EL (cell line): ENCODE data around the gene ATP2B2.

ENCODE experiments used
- DNase-seq: peaks from one replicate; pipeline ENCODE4 v3.0.0-alpha.2; 2016

ATP2B2 gene

DNA sequence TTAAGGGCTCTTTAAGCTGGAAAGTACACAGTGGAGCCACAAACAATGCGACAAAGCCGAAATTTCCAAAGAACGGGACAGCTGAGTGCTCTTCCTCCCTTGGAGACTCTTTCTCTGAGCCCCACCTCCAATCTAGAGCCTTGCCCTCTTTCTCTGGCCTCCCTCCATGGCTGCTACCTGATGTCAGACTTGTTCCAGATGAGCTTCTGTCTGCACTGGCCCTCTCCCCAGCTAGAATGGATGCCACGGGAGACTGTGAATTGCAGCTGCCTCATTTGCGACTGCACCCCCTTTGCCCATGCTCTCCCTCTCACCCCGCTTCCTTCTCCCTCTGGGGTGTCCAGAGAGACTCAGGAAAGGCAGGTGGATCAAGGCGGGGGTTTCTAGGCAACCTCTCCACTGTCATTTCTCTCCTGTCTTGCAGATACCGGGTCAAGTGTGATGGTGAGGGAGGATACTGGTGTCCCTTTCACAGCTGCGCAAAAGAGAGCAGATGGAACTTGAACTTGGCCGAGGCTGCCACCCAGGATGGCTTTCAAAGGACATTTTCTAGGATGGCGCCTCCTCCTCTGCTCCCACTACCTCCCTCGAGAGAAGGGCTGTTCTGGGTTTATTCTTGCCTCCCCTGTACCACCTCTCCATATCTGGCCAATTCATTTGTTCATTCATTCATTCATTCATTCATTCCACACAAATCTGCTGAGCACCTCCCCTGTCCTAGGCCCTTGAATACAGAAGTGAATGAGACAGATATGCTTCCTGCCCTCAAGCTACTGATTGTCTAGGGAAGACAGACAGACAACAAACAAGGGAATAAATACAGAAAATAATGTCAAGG is 12.8 kb downstream of the ATP2B2 start:
- DNase-seq: no peak

DNA sequence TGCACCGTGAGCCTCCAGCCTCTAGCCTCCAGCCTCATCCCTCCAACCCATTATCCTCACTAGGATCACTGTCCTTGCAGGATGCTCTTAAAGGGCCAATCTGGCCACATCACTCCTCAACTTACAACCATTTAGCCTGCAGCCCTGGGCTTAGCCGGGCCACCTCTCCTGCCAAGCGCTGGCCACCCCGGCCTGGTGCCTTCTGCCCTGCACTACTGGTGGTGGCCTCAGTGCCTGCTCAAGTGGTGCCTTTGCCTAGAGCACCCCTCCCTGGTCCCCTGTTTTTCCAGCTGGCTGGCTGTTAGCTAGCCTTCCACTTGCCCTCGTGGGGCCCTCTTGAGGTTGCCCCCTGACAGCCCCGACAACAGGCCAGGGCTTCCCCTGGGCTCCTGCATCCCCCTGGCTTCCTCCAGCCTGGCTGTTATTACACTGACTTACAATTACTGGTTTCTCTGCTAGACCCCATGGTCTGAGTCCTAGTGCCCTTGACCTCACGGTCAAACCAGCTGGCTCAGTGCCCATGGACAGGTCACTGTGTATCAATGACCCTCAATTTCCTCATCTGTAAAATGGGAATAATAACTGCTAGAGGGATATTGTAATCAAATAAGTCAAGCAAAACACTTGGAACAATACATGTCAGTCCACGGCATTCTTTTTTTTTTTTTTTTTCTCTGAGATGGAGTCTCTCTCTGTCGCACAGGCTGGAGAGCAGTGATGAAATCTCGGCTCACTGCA is 15.5 kb downstream of the ATP2B2 start:
- no peak for DNase-seq

DNA sequence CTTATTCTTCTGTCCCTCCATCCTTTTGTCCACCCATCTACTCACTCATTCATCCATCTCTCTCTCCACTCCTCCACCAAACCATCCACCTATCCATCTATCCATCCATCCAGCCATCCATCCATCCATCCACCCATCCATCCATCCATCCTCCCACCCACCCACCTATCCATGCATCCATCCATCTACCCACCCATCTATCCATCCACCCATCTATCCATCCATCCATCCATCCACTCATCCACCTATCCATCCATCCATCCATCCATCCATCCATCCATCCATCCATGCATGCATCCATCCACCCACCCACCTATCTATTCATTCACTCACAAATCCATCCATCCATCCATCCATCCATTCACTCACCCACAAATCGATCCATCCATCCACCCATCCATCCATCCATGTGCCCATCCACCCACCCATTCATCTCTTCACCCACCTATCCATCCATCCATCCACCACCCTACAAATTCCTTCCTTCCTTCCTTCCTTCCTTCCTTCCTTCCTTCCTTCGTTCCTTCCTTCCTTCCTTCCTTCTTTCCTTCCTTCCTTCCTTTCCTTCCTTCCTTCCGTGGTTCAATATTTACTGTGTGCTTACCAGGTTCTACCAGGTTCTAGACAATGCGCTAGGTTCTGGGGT is 17.3 kb downstream of the ATP2B2 start:
- no peak for DNase-seq

DNA sequence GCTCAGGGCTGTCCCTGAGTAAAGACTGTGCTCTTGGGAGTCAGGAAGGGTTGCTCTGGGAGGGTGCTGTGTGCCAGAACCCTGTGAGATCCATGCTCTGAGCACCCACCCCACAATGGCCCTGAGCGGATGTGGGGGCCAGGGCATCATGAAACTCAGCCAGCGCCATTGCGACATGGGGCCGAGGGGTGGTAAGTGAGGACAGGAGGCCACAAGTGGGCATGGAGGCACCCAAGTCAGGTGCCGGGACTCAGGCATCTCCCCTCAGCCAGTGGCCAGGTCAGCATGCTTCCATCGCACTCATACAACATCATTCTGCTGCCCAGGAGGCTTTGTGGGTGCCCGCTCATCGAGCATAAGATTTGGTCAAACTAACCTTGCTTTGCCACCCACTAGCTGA is 19.6 kb downstream of the ATP2B2 start:
- no peak for DNase-seq

DNA sequence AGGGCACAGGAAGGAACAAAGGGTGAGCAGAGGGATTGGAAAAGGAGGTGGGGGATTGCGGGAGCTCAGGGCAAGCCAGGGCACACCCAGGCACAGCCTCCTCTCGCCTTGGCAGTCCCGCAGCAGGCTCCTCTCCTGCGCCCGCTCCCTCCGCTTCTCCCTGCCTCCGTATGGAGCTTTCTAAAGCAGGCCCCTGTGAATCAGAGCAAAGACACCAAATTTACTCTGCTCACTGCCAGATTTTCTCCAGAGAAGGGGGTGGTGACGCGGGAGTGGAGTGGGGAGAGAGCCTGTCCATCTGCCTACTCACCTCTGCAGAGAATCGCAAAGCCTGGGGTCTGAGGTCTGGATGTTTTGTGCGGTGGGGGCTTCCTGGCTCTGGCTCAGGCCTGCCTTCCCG is 20.0 kb downstream of the ATP2B2 start:
- DNase-seq: no peak

DNA sequence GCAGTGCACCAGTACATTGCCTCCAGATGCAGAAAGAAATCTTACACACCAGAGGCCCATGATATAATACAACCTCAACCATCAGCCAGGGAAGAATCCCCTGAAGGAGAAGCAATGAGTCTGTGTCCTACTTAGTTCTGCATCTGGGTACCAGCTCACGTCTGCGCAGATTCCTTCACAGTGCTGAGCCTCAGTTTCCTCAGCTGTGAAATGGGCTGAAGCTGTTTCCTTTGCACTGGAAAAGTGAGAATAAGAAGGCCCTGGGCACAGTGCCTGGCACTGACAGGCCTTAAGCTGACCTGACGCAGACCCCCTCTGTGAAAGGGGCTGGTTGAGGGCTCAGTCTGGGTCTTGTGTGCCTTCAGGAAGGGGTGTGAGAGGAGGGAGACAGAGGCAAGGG is 20.7 kb downstream of the ATP2B2 start:
- no peak for DNase-seq

DNA sequence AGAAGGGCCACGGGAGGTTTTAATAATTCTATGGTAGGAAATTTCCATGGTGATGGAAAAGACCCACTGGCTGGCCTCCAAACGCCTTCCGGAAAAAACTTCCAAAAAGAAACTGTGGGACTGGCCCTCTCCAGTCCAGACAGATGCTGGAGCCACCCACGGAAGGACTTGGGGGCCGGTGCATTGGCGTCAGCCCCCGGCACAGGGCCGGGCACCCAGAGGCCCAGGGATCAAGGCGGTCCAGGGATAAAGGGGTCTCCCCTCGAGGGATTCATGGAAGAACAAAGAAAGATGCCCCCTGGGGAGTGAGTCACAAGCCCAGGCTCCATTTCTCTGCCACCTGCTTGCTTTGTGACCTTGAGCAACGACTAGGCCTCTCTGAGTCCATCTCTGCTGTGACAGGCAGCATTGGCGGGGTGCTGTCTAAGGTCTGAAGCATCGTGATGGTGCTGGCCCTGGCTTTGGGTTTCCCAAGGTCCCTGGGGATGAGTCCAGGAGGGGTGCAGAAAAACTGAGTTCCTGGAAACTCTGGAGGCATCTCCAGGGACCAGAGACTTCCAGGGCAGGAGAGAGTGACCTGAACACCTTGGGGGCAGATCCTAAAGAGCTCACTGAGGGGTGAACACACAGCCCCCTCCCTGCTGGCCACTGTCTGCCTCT is 21.6 kb downstream of the ATP2B2 start:
- DNase-seq: no peak

DNA sequence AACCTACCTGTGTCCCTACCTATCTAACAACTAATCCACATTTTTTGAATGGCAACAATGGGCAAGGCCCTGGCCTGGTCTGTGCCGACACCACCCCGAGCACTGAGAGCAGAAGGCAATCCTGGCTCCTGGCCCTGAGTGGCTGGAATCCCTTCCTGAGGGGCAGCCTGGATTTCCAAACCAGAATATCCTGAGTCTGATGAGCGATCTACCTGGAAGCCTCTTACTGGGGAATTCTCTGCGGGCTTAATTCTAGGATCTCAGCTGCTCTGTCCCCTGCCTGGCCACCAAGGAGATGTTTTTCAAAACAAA is 22.1 kb downstream of the ATP2B2 start:
- DNase-seq: no peak

DNA sequence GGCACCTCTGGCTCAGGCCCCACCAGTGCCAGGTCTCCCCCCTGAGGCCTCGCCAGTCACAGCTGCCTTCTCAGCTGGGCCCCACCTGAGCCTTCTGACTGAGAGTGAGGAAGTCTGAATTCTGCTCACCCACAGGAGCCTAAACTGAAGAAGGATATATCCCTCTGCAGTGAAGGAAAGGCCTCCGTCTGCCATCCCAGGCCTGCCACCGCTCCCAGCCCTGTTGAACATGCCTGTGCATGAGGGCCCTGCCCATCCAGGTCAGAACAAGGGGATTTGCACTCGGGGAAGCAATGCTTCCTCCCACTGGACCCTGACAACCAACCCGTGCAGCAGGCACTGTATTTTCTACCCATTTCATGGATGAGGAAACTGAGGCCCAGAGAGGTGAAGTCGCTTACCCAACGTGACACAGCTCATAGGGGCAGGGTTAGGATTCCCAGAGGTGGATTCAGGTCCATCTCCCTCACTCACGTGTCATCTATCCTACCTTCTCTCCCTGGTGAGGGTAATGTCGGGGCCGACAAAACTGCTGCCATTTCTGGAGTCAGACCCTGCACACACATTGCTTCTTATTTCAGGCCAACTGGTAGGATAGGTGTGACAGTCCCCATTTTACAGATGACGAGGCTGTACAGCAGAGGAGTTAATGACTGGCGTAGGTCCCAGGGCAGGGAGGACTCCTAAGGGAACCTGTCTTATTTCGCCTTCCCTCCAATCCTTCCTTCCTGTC is 22.6 kb downstream of the ATP2B2 start:
- no peak for DNase-seq

DNA sequence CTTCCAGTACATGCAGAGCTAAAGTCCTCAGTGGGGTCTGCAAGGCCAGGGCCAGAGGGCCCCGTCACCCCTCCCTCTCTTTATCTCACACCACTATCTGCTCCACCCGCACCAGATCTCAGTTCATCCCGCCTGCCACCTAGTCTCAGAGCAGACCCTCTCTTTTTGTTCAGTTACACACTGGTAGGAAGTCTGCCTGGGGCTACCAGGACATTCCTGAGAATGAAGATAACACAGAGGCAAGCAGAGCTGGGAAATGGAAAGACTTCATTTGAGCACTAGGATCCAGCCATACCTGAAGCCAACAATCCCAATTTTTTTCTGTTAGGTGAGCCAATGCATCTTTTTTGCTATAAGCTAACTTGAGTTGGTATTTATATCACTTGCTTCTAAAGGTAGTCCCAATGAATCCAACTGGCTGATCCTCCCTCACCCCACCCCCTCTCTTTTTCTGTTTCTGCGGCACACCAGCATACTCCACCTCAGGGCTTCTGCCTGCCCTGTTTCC is 24.5 kb downstream of the ATP2B2 start:
- no peak for DNase-seq

DNA sequence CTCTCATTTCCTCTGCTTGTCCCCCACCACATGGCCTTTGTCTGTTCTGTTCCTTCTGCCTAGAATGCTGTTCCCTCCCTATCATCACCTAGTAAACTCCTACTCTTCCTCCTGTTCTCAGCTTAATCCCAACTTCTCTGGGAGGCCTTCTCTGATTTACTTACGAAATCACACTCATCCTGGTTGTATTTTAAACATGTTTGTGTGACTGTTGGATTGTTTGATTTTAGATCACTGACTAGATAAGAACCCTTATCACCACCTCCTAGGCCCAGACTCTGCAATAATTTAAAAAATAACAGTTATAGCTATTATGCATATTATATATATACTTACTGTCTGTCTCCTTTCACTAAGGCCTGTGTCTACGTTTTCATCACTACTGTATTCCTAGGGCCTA is 26.1 kb downstream of the ATP2B2 start:
- no peak for DNase-seq

DNA sequence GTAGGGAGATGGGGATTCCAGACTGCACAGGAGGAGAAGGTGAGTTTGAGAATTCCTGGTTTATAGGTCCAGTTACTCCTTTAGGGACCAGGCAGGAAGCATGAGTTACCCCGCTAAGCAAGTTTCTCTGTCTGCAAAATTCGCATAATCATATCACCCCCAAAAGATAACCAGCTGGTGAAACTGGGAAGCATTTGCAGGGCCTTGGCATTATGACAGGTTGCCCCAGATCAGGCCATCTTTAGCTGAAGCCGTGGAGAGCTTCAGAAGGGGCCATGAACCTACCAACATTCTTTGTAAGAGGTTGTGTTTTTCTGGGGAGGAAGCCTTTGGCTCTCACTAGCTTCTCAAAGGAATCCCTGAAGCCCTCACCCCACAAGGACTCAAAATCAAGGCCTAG is 29.4 kb downstream of the ATP2B2 start:
- no peak for DNase-seq

DNA sequence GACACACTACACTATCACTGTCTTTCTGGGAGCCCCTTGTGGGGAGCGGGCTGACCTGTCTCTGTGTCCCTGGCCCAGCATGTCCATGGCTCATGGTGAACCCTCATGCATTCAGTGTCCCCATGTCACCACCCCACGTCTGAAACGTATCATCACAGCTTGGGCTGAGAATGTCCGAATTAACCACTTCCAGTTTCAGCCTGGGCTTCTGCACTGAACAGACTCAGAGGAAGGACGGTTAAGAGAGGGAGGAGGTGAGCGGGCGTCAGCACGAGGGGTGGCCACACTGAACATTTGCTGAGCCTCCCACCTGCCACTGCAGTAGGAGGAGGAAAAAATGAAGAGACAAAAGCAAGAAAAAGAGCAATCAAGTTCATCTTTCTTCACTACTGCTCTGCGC is 30.5 kb downstream of the ATP2B2 start:
- no peak for DNase-seq

DNA sequence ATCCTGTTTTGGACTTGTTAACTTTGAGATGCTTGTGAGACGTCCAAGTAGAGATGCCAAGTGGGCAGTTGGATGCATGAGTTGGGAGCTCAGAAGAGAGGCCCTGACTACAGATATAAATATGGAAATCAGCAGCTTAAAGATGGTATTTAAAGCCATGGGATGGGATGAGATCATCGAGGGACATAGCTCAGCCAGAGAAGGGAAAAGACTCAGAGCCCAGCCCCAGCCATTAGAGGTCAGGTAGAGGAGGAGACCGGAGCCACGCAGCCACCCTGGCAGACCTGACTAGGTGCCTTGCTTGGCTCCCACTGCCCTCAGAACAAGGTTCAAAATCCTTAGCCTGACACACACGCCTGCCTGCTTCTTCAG is 31.1 kb downstream of the ATP2B2 start:
- DNase-seq: no peak

DNA sequence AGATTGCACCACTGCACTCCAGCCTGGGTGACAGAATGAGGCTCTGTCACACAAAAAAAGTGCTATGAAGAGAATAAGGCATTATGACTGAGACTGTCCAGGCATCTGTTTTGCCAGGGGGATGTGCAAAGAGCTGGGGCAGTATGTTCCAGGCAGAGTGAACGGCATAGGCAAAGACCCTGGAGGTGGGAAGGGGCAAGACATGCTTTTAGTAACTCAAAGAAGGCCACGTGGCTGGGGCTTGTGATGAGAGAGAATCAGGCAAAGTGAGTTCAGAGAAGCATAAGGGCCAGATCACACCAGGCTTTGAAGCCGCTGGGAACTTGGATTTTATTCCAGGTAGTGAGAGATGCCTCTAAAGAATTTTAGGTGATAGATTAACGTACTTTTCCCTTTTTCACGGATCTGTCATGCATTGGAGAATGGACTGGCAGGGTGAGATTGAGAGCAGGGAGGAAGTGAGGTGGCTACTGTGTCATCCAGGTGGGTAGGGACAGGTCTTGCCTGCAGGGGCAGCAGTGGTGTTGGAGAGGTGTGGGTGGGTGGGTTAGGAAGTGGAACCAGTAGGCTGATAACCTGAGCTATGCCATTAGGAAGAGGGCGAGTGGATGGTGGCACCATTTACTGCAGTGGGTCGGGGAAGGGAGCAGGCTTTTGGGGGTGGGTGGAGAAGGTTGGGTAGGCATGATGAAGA is 31.7 kb downstream of the ATP2B2 start:
- DNase-seq: no peak

DNA sequence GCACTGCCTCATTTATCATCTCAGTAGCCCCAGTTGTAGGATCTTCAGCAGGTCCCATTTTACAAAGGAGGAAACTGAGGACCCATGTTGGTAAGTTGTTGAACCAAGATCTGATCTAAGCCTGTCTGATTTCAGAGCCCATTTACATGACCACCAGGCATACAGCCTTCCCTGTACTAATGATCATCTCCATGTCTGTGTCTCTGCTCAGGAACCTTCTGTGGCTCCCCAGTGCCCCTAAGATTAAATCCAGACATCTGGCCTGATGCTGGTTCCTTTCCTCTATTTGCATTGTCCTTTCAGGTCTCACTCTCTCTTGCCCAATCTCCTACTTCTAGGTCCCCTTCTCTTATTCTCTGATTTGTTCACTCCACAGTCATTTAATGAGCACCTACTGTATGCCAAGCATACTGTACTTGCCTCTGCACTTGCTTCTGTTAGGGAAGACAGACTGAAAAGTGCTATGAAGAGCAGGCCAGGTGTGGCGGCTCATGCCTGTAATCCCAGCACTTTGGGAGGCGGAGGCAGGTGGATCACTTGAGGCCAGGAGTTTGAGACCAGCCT is 32.4 kb downstream of the ATP2B2 start:
- DNase-seq: no peak

DNA sequence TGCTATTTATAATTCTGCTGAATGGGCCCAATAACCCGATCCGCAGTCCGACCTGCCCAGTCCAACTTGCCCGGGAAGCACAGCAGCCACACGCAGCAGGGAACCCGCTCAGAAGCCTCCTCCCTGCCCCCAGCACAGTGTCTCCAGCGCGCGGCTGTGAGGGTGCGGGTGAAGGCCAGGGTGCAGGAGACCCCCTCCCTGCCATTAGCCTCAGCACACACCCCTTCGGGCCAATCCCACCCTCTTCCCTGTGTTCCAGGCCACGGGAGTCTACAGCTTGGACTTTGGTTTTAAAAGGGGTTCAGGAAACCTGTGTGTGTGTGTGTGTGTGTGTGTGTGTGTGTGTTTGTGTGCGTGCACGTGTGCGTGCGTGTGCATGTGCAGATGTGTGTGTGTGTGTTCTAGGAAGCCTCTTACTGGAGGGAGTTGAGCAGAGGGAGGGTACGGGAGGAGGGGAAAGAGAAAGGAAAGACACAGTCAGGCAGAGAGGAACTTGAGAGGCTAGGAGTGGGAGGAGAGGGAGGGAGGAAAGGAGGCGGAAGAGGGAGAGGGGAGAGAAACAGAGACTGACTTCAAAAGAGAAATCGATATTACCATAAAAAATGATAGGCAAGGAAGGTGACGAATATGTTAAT is 34.2 kb downstream of the ATP2B2 start:
- DNase-seq: no peak

DNA sequence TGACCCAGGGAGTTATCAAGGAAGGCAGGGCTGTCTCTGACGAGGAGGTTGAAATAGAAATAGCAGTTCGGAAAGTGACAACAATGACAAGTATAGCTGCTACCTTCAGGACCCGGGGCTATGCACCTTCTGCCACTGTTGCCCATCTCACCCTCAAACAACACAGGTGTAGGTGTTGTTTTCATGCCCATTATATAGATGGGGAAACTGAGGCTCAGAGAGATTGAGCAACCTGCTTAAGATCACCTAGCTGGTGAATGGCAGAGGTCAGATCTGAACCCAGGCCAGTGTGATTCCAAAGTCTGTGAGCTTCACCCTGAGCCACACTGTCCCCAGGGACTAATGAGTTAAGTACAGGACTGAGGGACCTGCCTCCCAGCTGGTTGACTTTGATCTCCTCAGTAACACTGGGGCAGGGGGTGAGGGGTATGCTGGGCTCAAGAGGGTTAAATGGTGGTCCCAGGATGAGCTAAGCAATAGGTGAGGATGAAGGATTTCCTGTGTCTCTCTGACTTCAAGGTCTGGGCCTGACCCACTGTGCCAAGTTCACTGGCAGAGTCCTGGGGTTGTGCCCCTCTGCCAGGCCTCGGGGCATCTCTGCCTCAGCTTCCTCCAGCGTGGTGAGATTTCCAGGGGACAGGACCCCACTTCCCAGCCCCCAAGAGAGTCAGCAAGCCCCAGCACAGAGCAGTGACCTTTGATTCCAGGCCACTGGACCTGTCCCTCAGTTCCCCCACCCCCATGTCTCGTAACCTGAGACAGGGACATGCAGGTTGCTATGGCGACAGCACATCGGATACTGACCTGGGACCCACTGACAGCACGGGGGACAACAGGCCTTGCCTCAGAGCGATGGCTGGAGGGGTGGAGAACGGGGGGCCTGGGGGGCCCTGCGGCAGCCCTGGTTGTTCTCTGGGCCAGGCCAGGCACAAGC is 35.0 kb downstream of the ATP2B2 start:
- no peak for DNase-seq

DNA sequence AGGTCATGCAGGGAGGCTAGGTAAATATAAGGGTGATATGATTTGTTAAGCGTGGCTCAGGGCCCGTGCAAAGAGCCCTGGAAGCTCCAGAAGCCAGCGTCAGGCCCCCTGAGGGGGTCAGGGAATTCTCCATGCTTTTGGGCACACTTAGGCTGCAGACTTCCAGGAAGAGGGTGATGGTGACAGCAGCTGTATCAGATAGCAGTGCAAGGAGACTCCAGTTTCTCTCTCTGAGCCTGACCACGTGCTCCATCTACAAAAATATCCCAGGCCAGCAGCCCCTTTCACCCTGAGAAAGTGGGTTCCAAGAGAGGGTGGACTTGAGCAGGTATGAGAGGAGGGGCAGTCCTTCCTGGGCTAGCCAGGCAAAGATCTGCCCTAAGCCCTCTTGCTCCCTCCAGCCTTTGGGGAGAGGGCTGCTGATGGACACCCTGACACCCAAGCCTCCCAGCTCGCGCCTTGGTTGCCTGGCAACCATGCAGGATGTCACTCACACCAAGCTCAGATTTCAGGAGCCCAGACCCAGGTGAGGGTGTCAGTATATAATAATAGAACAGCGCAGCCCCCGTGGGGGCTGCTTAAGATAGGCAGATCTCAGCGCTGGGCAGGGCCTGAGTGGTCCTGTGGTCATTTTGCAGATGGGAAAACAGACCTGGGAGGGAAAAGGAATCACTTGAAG is 35.8 kb downstream of the ATP2B2 start:
- no peak for DNase-seq
